Gastrocnemius medialis (tissue), 4 donors: ENCODE measurements around the gene LAMTOR1. TPM values are rescaled to one million over a fixed set of nuclear protein-coding genes. Genes with fewer than 3 reads are reported as not detected.
"Not testable (repeated sequence)": the region's sequence is repeated elsewhere in the genome, so short reads cannot be mapped to it uniquely, and the experiment has no call there.

ENCODE experiments used
- ATAC-seq, 2 donors: fragments of 150-250 bp; one replicate each; pipeline ENCODE4 v1.9.1; 2016
- DNase-seq, 2 donors: peaks; one replicate each; pipeline ENCODE4 v3.0.0-alpha.2; 2019
- H3K27ac ChIP-seq, 4 donors: fragments of 200-600 bp; sonication (generic); 1 replicate in 1 of 4; 2 replicates in 3 of 4; pipeline ENCODE4 v1.5.1; 2016 to 2018; ENCODE audit warnings: mild to moderate bottlenecking in 2 of 4, moderate library complexity in 1 of 4
- H3K27me3 ChIP-seq, 3 donors: fragments of 200-600 bp; sonication (generic) in 2 of 3; 1 replicate in 1 of 3; 2 replicates in 2 of 3; pipeline versions ENCODE4 v1.5.1 to v1.6.0; 2016 to 2019; ENCODE audit warnings: mild to moderate bottlenecking in 1 of 3, moderate library complexity in 1 of 3
- H3K36me3 ChIP-seq, 2 donors: fragments of 200-600 bp; sonication (generic) in 1 of 2; one replicate each; pipeline ENCODE4 v1.5.1; 2017 to 2018
- H3K4me1 ChIP-seq, 2 donors: fragments of 200-600 bp; sonication (generic) in 1 of 2; one replicate each; pipeline ENCODE4 v1.5.1; 2016 to 2017; ENCODE audit warnings: mild to moderate bottlenecking in 2 of 2
- H3K4me3 ChIP-seq, 4 donors: fragments of 200-600 bp; sonication (generic) in 3 of 4; 1 replicate in 1 of 4; 2 replicates in 3 of 4; pipeline ENCODE4 v1.5.1; 2016 to 2019; ENCODE audit warnings: mild to moderate bottlenecking in 2 of 4
- H3K9me3 ChIP-seq, 3 donors: fragments of 200-600 bp; sonication (generic) in 2 of 3; 1 replicate in 1 of 3; 2 replicates in 2 of 3; pipeline ENCODE4 v1.5.1; 2016 to 2019
- CTCF ChIP-seq, 5 experiments: fragments of 450-650 bp in 3 of 5; fragments of 200-600 bp in 2 of 5; sonication (generic) in 2 of 5; IDR thresholded peaks in 4 of 5; conservative IDR thresholded peaks in 1 of 5; 1 replicate in 4 of 5; 2 replicates in 1 of 5; pipeline ENCODE4 v1.5.1; 2016 to 2019; ENCODE audit warnings: antibody characterized with exemption in 5 of 5, mild to moderate bottlenecking in 3 of 5, moderate library complexity in 3 of 5
- POLR2A ChIP-seq, 2 donors: fragments of 450-650 bp; IDR thresholded peaks; one replicate each; pipeline ENCODE4 v1.6.1; 2017; ENCODE audit warnings: antibody characterized with exemption in 2 of 2, mild to moderate bottlenecking in 2 of 2, moderate library complexity in 2 of 2
- in situ Hi-C, 4 donors: fragments of 200-750 bp; cut with MboI; loops; one replicate each; pipeline versions ENCODE4 v1.15.0 to v1.8.0; 2017; ENCODE audit warnings: low sequenced_read_pairs in 4 of 4
- intact Hi-C: fragments of 100-400 bp; cut with DNase I; formaldehyde crosslinking; loops from one replicate; pipeline ENCODE4 v1.15.1; 2023; ENCODE audit warnings: low total_unique reads
- total RNA-seq, 4 donors: library from RNA; depleted of rRNA; stranded (reverse); fragments of >200 nt; gene quantifications; one replicate each; pipeline versions ENCODE4 v1.1.0 to v1.2.3, GENCODE V29; 2016

The LAMTOR1 gene
- total RNA-seq, 4 donors from 2014 or later = 75.0 to 146 (median 104) TPM

DNA sequence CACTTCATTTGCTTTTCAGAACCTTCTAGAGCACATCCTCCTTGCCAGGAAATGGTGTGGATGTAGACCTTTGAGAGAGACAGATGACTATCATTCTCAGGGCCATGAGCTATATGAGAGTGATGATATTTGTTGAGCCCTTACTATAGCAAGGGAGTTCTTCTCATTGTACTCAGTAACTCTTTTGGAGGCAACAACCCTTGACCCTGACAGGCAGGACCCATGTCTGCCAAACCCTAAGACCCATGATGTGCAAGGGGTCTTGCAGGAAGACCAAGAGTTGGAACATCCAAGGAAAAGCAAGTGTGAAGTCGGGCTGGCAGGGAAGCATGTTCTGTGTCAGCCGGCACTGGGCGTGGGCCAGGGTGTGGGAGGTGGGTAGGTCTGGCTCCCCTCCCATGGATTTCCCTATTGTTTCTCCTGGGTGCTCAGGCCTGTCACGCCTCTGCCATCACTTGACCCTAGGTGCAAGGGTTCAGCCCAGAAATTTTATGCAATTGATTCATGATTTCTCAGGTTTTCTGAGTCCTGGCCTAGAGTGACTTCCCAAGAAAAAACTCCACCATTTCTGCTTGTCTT, 33.7 kb upstream of the LAMTOR1 start:
- no peak overlapping the region for H3K27ac ChIP-seq
- no peak for ATAC-seq
- H3K4me3 ChIP-seq = no peak overlapping the region
- no peaks in the 10 kb centered on the region for H3K4me1 ChIP-seq
- no peaks in the 10 kb centered on the region for H3K36me3 ChIP-seq
- H3K9me3 ChIP-seq = no peaks in the 10 kb centered on the region
- in situ Hi-C loops = no loop called here
- TF ChIP-seq POLR2A (IDR thresholded peaks at IDR 0.05) (no peak), CTCF (IDR thresholded peaks at IDR 0.05 in 4 of 5, conservative IDR thresholded peaks at IDR 0.05 in 1 of 5) (no peak)
- no peak for DNase-seq
- H3K27me3 ChIP-seq = no peaks in the 10 kb centered on the region
- intact Hi-C loops = no loop called here

DNA sequence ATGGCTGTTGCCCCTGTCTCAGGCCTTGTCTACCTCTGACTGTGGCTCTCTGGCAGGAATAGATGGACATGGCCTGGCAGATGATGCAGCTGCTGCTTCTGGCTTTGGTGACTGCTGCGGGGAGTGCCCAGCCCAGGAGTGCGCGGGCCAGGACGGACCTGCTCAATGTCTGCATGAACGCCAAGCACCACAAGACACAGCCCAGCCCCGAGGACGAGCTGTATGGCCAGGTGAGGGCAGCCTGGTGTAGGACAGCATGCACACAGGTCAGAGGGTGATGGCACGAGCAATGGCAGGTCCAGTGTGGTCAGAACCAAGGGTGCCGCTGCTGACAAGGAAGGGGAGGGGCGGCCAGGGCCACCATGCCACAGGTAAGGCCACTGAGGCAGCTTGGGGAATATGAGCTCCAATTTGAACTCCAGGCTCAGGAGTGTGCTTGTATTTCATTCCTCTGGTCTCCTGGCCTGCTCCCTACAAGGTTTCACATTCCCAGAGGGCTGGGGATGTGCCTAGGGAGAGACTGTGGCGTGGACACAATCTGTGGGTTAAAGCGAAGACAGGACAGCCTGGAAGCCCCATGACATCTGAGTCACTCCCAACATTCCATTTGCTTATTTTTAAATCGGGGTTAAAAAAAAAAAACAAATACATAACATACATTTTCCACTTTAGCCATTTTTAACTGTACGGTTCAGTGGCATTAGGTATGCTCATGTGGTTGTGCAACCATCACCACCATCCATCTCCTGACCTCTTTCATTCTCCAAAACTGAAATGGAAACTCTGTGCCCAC, 33.0 kb upstream of the LAMTOR1 start:
- no peaks in the 10 kb centered on the region for H3K27me3 ChIP-seq
- DNase-seq (no peak), ATAC-seq (no peak)
- no peaks in the 10 kb centered on the region for H3K4me1 ChIP-seq
- H3K36me3 ChIP-seq = no peaks in the 10 kb centered on the region
- intact Hi-C loops (no loop called here), in situ Hi-C loops (no loop called here)
- TF ChIP-seq CTCF (IDR thresholded peaks at IDR 0.05 in 4 of 5, conservative IDR thresholded peaks at IDR 0.05 in 1 of 5) = no peak
- no peak for TF ChIP-seq POLR2A (IDR thresholded peaks at IDR 0.05)
- H3K9me3 ChIP-seq = no peaks in the 10 kb centered on the region
- H3K27ac ChIP-seq = no peak overlapping the region
- no peak overlapping the region for H3K4me3 ChIP-seq

GRCh38 chr11:72135473-72135872, 32.4 kb upstream of the LAMTOR1 start, which contains the start of gene FOLR3:
TSS of gene FOLR3 (plus strand) at chr11:72135725. CDS start at chr11:72135953, 228 bp downstream.
- H3K36me3 ChIP-seq, H3K27me3 ChIP-seq, intact Hi-C loops, DNase-seq, H3K9me3 ChIP-seq, H3K4me3 ChIP-seq, in situ Hi-C loops, H3K4me1 ChIP-seq, ATAC-seq, H3K27ac ChIP-seq: not testable (repeated sequence)

- TF ChIP-seq POLR2A (IDR thresholded peaks at IDR 0.05) (no peak), CTCF (IDR thresholded peaks at IDR 0.05 in 4 of 5, conservative IDR thresholded peaks at IDR 0.05 in 1 of 5) (no peak)
- DNase-seq = no peak
- no peaks in the 10 kb centered on the region for H3K27me3 ChIP-seq
- intact Hi-C loops (no loop called here), in situ Hi-C loops (no loop called here)
- H3K9me3 ChIP-seq = no peaks in the 10 kb centered on the region
- H3K4me1 ChIP-seq = no peaks in the 10 kb centered on the region
- no peak for ATAC-seq
- H3K4me3 ChIP-seq = no peak overlapping the region
- H3K36me3 ChIP-seq = no peaks in the 10 kb centered on the region
- no peak overlapping the region for H3K27ac ChIP-seq
Measured at GRCh38 chr11:72132646-72133045, 29.5 kb upstream of the LAMTOR1 start.

- no peaks in the 10 kb centered on the region for H3K9me3 ChIP-seq
- H3K27ac ChIP-seq = no peak overlapping the region
- H3K4me1 ChIP-seq = no peaks in the 10 kb centered on the region
- in situ Hi-C loops = no loop called here
- intact Hi-C loops = no loop called here
- no peak for ATAC-seq
- H3K27me3 ChIP-seq = no peaks in the 10 kb centered on the region
- no peak for DNase-seq
- TF ChIP-seq POLR2A (IDR thresholded peaks at IDR 0.05) (no peak), CTCF (IDR thresholded peaks at IDR 0.05 in 4 of 5, conservative IDR thresholded peaks at IDR 0.05 in 1 of 5) (no peak)
- no peaks in the 10 kb centered on the region for H3K36me3 ChIP-seq
- no peak overlapping the region for H3K4me3 ChIP-seq
Measured at GRCh38 chr11:72129381-72129780, 26.3 kb upstream of the LAMTOR1 start.
